Measurements from ENCODE around the gene PRDM16.

The PRDM16 gene

DNA sequence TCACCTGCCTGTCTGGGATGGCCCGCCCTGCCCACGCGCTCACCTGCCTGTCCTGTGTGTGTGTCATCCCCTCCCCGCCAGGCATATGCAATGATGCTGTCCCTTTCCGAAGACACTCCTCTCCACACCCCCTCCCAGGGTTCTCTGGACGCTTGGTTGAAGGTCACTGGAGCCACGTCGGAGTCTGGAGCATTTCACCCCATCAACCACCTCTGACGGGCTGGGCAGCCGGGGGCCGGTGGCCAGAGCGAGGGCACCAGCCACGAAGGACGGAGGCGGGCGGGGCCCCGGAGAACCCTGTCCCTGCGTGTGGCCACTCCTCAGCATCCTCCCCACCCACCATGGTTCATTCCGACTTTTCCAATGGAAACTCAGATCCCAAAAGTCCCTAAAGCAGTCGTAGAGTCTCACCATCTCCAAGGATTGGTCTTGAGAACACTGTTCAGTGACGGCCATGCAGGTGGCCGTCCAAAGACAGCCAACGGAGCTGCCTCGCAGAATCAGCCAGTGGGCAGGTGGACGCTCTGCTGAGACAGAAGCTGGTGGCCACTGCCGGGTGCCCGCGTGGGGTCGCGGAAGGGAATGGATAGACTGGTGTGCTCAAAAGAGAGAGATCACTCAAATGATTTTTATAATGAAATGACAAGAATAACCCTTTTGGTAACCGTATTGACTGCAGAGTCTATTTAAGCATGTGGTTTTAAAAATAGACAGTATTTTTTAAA is 364.8 kb downstream of the PRDM16 start:
- H3K4me3 ChIP-seq (ENCODE audit: low read length), result no peak overlapping the region
- H3K9me3 ChIP-seq (ENCODE audit: control insufficient read depth, low read length), result no peaks in the 10 kb centered on the region
- H3K36me3 ChIP-seq (ENCODE audit: control insufficient read depth, insufficient read depth, low read length), result no peaks in the 10 kb centered on the region

DNA sequence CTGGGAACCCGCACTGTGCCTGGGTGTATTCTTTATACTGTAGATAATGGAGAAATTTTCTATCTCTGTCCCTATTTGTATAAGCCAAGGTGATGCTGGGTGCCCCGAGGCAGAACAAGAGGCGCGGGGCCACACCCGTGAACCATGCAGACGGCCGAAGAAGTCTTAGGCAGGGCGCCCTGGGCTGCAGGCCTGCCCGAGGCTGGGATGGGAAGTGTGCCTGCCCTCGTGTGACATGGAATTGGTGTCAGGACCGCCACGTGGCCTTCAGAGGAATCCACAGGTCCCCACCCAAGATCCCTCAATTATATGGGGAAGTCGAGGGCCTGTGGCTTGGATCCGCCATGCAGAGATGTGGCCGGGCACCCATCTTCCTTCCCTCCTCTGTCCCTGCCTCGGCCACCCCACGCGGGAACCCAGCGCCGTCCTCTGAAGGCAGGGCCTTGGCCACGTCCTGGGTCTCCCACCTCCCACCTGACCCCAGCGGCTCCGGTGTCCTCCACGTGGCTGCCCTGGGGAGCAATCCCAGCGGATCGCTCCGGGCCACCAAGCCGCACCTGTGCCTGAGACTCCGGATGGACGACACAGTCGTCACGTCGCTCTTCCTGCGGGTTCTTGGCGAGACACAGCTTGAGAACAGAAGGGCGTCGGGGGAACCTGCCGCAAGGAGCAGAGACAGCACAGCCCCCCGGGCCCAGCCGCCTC is 365.6 kb downstream of the PRDM16 start:
- H3K27me3 ChIP-seq (ENCODE audit: control insufficient read depth, insufficient read depth, low read length), result peaks cover 2% of the 10 kb centered on the region

More for the DNA sequence above, 364.8 kb downstream of the PRDM16 start:
- Histone ChIP-seq H3K4me1 (ENCODE audit: control insufficient read depth, insufficient read depth, low read length) (no peaks in the 10 kb centered on the region), H3K9ac (ENCODE audit: low read length) (no peak overlapping the region), H3K27me3 (ENCODE audit: control insufficient read depth, insufficient read depth, low read length) (no peaks in the 10 kb centered on the region)

DNA sequence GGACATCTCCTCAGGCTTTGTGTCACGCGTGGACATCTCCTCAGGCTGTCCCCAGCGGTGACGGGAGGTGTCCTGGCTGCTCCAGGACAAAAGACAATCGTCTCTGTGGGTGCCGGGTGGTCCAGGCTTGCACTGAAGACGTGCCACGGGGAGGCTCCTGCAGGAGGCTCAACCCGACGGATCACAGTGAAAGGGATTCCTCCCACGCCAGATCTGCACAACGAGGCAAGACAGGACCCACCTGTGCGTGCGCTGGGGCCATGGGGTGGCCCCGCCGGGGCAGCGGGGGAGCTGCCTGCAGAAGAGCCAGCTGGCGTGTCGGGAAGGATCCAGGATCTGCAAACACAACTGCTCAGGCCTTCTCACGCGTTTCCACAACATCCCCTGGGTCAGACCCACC is 366.7 kb downstream of the PRDM16 start:
- Histone ChIP-seq H3K9me3 (ENCODE audit: control insufficient read depth, low read length) (no peaks in the 10 kb centered on the region), H3K4me3 (ENCODE audit: low read length) (no peak overlapping the region), H3K4me1 (ENCODE audit: control insufficient read depth, insufficient read depth, low read length) (no peaks in the 10 kb centered on the region), H3K36me3 (ENCODE audit: control insufficient read depth, insufficient read depth, low read length) (no peaks in the 10 kb centered on the region), H3K9ac (ENCODE audit: low read length) (no peak overlapping the region), H3K27me3 (ENCODE audit: control insufficient read depth, insufficient read depth, low read length) (peaks cover 9% of the 10 kb centered on the region)

More for the DNA sequence above, 365.6 kb downstream of the PRDM16 start:
- H3K36me3 ChIP-seq (ENCODE audit: control insufficient read depth, insufficient read depth, low read length), result no peaks in the 10 kb centered on the region
- no peaks in the 10 kb centered on the region for H3K9me3 ChIP-seq (ENCODE audit: control insufficient read depth, low read length)
- H3K4me1 ChIP-seq (ENCODE audit: control insufficient read depth, insufficient read depth, low read length), result no peaks in the 10 kb centered on the region
- no peak overlapping the region for H3K9ac ChIP-seq (ENCODE audit: low read length)
- H3K4me3 ChIP-seq (ENCODE audit: low read length), result no peak overlapping the region

DNA sequence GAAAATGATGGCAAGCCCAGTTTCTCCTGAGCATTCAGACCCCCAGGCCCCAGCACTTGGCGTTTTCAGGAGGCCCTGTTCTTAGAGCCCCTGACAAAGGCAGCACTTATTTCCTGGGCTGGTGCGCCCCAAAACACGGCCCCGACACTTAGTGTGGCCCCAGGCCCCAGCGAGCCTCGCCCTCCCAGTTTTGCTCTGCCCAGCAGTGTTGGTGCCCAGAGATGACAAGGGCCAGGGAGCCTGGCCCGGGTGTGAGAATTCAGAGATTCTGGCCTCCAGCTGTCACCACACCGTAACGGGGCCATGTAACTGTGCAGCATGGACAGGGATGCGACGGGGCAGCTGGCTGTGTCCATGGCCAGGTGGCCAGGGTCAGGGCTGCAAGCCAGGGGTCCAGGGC is 367.4 kb downstream of the PRDM16 start:
- Histone ChIP-seq H3K36me3 (ENCODE audit: control insufficient read depth, insufficient read depth, low read length) (no peaks in the 10 kb centered on the region), H3K27me3 (ENCODE audit: control insufficient read depth, insufficient read depth, low read length) (peaks cover 17% of the 10 kb centered on the region), H3K4me1 (ENCODE audit: control insufficient read depth, insufficient read depth, low read length) (no peaks in the 10 kb centered on the region), H3K9ac (ENCODE audit: low read length) (no peak overlapping the region), H3K9me3 (ENCODE audit: control insufficient read depth, low read length) (no peaks in the 10 kb centered on the region), H3K4me3 (ENCODE audit: low read length) (no peak overlapping the region)

DNA sequence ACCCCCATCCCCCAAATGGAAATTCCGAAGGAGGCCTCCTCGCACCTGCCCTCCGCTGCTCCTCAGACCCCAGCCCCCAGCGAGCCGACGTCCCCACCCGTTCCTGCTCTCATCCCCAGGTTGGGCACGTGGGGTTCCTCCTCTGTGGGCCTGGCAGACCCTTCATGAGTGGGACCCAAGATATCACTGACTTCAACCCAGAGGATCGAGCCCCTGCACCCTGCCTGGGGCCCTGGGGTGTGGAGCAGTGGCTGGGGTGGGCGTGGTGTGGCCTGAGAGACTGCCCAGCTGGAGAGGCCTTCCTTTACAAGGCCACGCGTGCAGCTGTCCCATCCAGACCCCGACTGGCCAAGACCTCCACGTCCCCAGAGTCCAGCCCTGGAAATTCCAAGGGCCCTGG is 367.9 kb downstream of the PRDM16 start:
- H3K9me3 ChIP-seq (ENCODE audit: control insufficient read depth, low read length), result no peaks in the 10 kb centered on the region
- peaks cover 21% of the 10 kb centered on the region for H3K27me3 ChIP-seq (ENCODE audit: control insufficient read depth, insufficient read depth, low read length)
- no peaks in the 10 kb centered on the region for H3K36me3 ChIP-seq (ENCODE audit: control insufficient read depth, insufficient read depth, low read length)
- no peak overlapping the region for H3K4me3 ChIP-seq (ENCODE audit: low read length)
- H3K4me1 ChIP-seq (ENCODE audit: control insufficient read depth, insufficient read depth, low read length), result no peaks in the 10 kb centered on the region
- no peak overlapping the region for H3K9ac ChIP-seq (ENCODE audit: low read length)

DNA sequence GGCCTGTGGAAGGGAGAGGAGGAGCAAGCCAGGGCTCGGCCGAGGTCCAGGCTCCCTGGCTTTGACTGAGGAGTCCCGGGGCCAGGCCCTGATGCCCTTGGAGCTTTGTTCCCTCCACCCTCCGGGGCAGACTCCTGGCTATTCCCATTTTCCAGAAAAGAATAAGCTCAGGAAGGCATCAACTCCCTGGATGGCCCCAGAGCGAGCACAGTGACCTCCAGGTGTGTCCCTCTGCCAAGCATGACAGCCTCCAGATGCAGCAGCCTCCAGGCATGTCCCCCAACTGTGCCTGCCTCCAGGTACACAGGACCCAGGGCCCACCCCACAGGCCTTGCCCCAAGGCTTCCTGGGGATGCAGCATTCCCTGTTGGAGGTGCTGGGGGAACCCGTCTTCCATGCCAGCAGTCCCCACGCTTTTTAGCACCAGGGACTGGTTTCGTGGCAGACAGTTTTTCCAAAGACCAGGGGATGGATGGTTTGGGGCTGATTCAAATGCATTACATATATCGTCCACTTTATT is 369.7 kb downstream of the PRDM16 start:
- Histone ChIP-seq H3K9me3 (ENCODE audit: control insufficient read depth, low read length) (no peaks in the 10 kb centered on the region), H3K4me3 (ENCODE audit: low read length) (no peak overlapping the region), H3K36me3 (ENCODE audit: control insufficient read depth, insufficient read depth, low read length) (no peaks in the 10 kb centered on the region), H3K9ac (ENCODE audit: low read length) (no peak overlapping the region), H3K4me1 (ENCODE audit: control insufficient read depth, insufficient read depth, low read length) (no peaks in the 10 kb centered on the region), H3K27me3 (ENCODE audit: control insufficient read depth, insufficient read depth, low read length) (peaks cover 28% of the 10 kb centered on the region)

DNA sequence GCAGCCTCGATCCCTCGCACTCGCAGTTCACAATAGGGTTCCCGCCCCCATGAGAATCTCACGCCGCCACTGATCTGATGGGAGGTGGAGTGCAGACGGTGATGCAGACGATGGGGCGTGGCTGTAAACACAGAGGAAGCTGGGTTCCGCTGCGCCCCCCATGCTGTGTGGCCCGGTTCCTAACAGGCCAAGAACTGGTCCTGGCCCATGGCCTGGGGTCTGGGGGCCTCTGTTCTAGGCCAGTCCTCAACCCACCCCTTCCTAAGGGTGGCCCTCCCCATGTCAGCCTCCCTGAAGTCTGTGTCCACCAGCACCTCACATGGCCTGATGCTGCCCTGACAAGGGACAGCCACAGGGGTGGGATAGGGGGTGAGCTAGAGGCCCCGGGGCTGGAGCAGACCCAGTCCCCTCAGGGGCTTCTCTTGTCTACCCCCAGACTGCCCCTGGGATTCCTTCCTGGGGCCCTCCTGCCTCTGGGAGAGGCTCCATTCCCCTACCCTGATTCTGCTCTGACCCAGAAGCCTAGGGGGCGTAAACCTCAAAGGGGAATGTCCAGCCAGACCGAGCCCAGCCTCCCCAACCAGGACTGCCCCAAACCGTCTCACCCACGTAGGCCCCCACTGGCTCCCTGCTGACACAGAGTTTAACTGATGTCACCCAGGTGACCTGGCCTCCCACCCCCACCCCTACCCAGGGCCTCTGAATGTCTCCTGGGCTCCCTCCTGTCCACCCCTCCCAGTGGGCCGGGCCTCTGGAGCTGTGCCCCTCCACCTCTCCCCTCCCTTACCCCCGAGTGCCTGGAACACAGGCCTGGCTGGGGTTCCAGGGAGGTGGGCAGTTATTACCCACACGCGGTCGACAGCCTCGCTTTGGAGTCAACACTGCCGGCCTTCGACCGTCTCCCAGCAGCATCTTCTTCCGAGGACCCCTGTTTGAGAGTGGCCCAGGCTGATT is 370.6 kb downstream of the PRDM16 start:
- Histone ChIP-seq H3K27me3 (ENCODE audit: control insufficient read depth, insufficient read depth, low read length) (peaks cover 28% of the 10 kb centered on the region), H3K4me1 (ENCODE audit: control insufficient read depth, insufficient read depth, low read length) (no peaks in the 10 kb centered on the region), H3K36me3 (ENCODE audit: control insufficient read depth, insufficient read depth, low read length) (no peaks in the 10 kb centered on the region), H3K9ac (ENCODE audit: low read length) (no peak overlapping the region), H3K4me3 (ENCODE audit: low read length) (no peak overlapping the region), H3K9me3 (ENCODE audit: control insufficient read depth, low read length) (no peaks in the 10 kb centered on the region)

DNA sequence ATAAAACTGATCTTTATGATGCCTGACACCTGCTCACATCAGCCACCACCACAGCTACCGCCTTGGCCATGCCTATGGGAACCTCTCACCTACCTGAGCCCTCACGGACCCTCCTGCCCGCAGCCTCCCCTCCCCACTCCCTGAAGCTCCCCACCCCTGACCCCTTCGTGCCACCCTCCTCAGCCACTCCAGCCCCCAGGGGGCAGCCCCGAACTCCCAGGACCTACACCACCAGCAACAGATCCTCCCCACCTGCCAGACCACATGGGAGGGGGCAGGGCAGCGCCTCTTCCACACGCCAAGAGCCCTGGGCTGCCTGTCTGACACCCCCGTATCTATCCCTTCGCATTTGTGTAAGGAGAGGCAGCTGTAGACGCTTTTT is 371.3 kb downstream of the PRDM16 start:
- Histone ChIP-seq H3K36me3 (ENCODE audit: control insufficient read depth, insufficient read depth, low read length) (no peaks in the 10 kb centered on the region), H3K4me3 (ENCODE audit: low read length) (no peak overlapping the region), H3K9me3 (ENCODE audit: control insufficient read depth, low read length) (no peaks in the 10 kb centered on the region), H3K4me1 (ENCODE audit: control insufficient read depth, insufficient read depth, low read length) (no peaks in the 10 kb centered on the region), H3K27me3 (ENCODE audit: control insufficient read depth, insufficient read depth, low read length) (peaks cover 28% of the 10 kb centered on the region), H3K9ac (ENCODE audit: low read length) (no peak overlapping the region)

DNA sequence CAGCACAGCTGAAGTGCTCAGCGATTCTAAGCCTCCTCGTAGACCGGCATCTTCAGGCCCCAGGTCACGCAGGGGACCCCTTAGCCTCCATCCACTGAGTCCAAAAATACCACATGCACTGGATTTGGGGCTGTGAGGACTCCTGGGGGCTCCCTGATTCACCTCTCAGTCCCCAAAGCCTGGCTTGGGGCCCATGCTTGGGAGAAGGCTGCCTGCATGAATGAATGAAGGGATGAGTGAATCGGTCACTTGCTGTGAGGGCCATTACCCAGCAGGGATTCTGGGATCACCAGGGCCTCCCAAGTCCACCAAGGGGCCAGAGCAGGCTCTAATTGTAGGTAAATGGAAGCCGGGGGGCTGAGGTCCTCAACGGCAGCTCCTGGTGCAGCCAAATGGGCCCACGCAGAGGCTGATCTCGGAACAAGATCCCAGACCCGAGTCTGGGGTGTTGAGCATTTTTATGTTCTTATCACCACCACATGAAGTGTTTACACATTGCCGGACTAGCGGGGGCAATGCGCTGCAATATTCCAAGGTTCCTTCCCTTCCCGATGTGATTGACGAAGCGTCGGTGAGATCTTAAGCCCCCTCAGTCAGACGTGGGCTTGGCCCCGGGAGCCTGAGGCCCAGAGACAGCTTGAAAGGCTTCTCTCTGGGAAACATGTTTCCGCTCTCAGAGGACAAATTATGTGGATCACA is 371.9 kb downstream of the PRDM16 start:
- H3K4me1 ChIP-seq (ENCODE audit: control insufficient read depth, insufficient read depth, low read length), result no peaks in the 10 kb centered on the region
- H3K36me3 ChIP-seq (ENCODE audit: control insufficient read depth, insufficient read depth, low read length), result no peaks in the 10 kb centered on the region
- peaks cover 28% of the 10 kb centered on the region for H3K27me3 ChIP-seq (ENCODE audit: control insufficient read depth, insufficient read depth, low read length)
- no peak overlapping the region for H3K9ac ChIP-seq (ENCODE audit: low read length)
- H3K9me3 ChIP-seq (ENCODE audit: control insufficient read depth, low read length), result no peaks in the 10 kb centered on the region
- H3K4me3 ChIP-seq (ENCODE audit: low read length), result no peak overlapping the region

DNA sequence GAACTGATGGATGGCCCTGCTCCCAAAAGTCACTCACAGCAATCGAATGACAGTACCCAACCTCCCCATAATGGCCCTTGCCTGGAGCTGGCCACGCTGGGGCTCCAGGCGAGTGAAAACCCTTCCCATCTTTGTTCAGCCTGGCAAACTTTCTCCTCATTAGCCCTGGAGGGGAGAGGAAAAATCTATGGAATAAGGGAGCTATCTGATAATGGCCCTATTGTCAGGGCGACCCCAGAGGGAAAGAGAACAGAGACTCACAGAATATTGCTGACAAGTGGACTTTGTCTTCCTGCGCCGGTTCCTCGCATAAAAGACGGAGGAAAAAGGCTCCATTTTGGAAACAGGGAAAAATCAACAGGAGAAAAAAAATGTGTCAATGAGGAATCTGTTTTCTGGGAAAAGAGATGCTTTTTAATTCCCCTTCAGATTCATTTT is 372.4 kb downstream of the PRDM16 start:
- no peaks in the 10 kb centered on the region for H3K36me3 ChIP-seq (ENCODE audit: control insufficient read depth, insufficient read depth, low read length)
- no peak overlapping the region for H3K4me3 ChIP-seq (ENCODE audit: low read length)
- H3K9ac ChIP-seq (ENCODE audit: low read length), result no peak overlapping the region
- no peaks in the 10 kb centered on the region for H3K9me3 ChIP-seq (ENCODE audit: control insufficient read depth, low read length)
- H3K4me1 ChIP-seq (ENCODE audit: control insufficient read depth, insufficient read depth, low read length), result no peaks in the 10 kb centered on the region
- peaks cover 28% of the 10 kb centered on the region for H3K27me3 ChIP-seq (ENCODE audit: control insufficient read depth, insufficient read depth, low read length)

DNA sequence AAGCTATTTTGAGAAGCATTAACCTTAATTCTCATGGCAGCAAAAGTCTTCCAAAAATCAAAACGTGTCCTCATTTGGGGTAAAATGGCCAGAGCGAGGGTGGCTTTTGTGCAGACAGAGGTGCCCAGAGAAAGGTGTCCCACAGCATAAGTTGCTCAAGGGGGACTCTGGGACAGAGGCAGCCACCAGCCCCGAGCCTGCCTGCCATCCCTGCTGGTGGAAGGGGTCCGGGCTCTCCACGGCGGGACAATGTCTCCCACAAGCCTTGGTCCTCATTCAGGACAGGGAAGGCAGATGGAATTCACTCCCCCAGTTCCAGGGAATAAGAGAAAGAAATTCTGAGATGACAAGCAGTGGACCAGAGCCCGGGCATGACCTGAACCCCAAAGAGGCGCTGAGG is 372.9 kb downstream of the PRDM16 start:
- Histone ChIP-seq H3K9me3 (ENCODE audit: control insufficient read depth, low read length) (no peaks in the 10 kb centered on the region), H3K4me1 (ENCODE audit: control insufficient read depth, insufficient read depth, low read length) (no peaks in the 10 kb centered on the region), H3K4me3 (ENCODE audit: low read length) (no peak overlapping the region), H3K9ac (ENCODE audit: low read length) (no peak overlapping the region), H3K27me3 (ENCODE audit: control insufficient read depth, insufficient read depth, low read length) (peaks cover 28% of the 10 kb centered on the region), H3K36me3 (ENCODE audit: control insufficient read depth, insufficient read depth, low read length) (no peaks in the 10 kb centered on the region)
